Stimulated activated CD4-positive, alpha-beta T cell treated with anti-CD3 and anti-CD28 coated beads, Interleukin-1b, Interleukin-23, amount 100 ng/mL, for 48 hours (primary cell): Measurements from ENCODE around the gene IL16.
A peak's percentile ranks its signal among the peaks of the same experiment; 100 is the strongest.

Experiments
- DNase-seq: peaks from one replicate; pipeline ENCODE4 v3.0.0-alpha.2; 2020

IL16 gene

DNA sequence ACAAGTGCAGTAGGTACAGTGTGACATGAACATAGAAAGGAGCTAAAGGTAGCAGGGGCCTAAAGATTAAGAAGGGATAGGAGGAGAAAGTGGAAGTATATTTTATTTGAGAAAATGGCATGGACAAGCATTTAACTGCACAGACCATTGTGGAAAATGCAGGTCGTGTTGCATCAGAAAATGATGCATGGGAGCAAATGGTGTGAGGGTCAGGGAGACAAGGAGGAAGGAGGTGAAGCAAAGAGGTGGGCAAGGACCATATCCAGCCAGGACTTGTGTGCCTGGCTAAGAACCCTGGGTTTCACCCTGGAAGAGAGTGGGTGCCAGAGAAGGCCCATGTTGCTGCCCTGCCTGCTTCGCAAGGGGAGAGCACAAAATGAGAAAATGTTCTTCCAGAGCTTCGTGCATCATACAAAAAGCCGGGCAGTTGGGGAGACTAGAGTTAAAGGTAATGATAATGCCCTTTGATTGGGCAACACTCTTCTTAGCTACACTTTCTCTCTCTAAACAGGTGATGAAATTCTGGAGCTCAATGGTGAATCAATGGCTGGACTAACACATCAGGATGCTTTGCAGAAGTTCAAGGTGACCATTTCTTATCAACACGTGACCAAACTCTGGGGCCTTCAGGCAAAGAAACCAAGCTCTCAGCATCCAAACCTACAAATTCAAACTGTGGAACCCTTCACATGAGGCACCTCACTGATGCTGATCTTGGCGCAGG, 81.8 kb downstream of the IL16 start:
- DNase-seq = no peak

GRCh38 chr15:81279621-81280485, 83.2 kb downstream of the IL16 start:
- no peak for DNase-seq

DNA sequence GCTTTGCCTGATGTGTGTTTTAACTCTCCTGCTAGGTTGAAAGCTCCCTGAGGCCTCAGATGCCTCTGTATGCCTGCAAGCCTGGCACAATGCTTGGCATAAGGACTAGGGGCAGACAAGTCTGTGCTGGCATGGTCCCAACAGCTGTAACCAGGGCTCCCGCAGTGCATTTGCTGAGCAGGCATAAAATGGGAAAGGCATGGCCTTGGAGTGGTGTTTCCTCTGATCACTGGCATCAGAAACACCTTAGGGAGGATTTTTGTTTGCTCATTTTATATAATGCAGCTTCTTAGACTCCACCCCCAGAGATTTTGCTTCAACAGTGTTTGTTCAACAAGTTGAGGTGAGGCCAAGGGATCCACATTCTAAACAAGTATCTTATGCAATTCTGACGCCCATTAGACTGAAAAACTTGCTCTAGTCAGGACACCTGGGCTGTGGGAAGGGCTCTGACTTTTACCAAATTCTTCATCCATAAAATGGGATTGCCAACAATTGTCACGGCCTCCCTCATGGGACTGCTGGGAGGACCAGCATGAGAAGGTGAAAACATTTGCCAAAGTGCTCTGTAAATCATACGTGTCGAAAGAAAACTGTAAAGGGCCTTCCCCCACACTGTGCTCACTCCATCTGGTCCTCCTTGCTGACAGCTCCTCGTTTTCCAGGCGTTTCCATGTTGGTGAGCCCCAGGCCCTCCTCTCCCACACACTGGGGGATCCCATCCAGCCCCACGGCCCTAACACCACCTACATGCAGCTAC, 84.2 kb downstream of the IL16 start:
- DNase-seq = no peak

- no peak for DNase-seq
These were observed 84.7 kb downstream of the IL16 start for GRCh38 chr15:81281456-81281735.

GRCh38 chr15:81281766-81282605, 85.3 kb downstream of the IL16 start:
- DNase-seq = no peak

DNA sequence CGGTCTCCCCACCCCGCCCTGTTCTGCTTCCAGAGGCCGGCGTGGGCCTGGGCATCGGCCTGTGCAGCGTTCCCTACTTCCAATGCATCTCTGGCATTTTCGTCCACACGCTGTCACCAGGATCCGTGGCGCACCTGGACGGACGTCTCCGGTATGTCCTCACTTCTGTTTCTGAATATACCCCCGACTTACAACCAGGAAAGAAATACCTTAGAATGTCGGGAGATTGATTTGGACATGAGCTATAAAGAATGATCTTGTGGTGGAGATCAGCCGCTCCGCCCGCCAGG, 85.9 kb downstream of the IL16 start:
- DNase-seq = no peak

DNA sequence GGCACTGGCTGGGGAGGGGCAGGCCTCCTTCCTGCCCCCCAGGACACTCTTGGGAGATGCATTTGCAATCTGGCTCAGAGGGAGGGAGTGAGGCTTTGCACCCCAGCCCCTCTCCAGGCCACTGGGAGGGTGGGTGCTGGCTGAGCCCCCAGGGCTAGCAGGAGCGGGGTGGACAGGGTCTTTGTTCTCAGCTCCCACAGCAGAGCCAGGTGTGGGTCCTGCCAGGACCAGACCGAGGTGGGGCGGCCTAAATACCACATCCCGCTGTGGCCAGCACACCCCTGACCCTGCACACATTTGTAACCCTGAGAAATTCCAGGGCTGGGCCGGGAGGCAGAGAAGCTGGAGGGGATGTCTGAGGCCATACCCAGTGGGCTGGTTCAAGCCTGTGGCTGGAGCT, 86.2 kb downstream of the IL16 start:
- no peak for DNase-seq

GRCh38 chr15:81284256-81285031, 87.8 kb downstream of the IL16 start:
- DNase-seq = no peak

DNA sequence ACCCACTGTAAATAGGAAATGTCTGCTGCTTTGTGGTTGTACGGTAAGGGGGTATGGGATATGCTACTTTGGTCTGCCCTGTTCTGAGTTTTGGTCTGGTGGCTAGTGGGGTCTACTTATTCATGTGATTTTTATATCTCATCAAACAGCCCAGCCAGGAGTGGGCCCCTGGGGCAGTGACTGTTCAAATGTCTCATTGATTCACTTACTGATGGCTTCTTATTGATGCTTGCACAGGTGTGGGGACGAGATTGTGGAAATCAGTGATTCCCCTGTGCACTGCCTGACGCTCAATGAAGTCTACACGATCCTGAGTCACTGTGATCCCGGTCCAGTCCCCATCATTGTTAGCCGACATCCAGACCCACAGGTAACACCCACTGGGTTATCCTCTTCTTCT, 88.8 kb downstream of the IL16 start:
- no peak for DNase-seq

DNA sequence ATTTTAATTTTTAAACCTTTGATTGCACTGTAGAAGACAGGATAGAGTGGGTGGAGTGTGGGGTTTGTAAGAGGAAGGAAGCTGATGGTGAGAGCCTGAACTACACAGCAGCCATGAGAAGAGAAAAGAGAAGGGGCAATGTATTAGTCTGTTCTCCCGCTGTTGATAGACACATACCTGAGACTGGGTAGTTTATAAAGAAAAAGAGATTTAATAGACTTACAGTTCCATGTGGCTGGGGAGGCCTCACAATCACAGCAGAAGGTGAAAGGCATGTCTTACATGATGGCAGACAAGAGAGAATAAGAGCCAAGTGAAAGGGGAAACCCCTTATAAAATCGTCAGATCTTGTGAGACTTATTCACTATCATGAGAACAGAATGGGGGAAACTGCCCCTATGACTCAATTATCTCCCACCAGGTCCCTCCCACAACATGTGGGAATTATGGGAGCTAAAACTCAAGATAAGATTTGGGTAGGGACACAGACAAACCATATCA, 90.0 kb downstream of the IL16 start:
- no peak for DNase-seq

DNA sequence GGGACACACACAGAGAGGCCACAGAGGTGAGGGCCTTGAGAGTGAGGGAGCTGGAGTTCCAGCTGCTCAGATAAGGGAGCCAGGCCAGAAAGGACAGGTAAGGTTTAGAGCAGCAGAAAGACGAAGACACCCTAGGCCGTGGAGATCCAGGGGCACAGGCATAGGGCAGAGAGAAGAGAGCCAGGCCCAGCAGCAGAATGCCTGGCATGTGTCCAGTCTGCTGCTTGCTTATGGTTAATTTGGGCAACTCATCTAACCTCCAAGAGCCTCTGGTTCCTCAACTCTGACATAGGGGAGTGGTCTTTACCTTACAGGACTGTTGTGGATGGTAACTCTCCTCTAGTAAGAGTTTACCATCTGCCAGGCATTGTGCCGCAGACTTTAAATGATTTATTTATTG, 91.4 kb downstream of the IL16 start:
- DNase-seq = no peak

DNA sequence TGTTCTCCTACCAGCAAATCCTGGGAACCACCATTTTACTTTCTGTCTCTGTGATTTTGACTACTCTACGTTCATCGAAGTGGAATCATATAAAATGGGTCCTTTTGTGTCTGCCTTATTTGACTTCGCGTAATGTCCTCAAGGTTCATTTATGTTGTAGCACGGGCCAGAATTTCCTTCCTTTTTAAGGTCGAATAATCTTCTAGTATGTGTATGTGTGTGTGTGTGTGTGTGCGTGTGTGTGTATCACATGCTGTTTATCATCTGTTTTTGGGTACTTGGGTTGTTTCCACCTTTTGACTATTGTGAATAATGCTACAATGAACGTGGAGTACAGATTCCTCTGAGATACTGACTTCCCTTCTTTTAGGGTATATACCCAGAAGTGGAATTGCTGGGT, 91.9 kb downstream of the IL16 start:
- no peak for DNase-seq

- no peak for DNase-seq
These were observed 93.2 kb downstream of the IL16 start for GRCh38 chr15:81289910-81290309.

DNA sequence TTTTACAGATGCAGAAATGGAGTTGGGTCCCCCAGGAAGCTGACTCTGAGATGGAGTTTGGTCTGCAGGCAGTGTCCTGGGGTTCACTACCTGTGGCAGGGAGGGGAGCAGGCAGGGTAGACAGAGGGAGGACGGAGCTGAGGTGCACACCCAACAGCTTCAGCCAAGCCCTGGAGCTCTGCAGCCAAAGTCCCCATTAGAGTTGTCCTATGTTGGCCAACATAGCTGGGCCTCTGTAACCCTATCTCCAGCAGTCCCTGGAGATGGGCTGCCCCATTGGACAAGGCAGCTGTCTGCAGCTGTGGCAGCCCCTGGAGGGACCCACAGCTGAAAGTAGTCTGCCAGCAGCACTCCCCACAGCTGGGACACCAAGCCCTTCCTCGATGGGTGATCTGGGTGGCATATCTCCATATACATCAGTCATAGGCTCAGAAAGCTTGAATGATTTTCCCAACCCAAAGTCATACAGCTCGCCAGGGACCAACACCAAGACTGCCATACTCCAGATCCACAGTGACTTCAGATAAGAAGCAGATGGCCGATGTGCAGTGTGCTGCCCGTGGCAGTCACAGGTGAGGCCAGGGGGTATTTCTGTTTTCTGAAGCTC, 95.3 kb downstream of the IL16 start:
- DNase-seq = no peak

GRCh38 chr15:81292523-81293001, 95.9 kb downstream of the IL16 start:
- peak; percentile 51 for DNase-seq

DNA sequence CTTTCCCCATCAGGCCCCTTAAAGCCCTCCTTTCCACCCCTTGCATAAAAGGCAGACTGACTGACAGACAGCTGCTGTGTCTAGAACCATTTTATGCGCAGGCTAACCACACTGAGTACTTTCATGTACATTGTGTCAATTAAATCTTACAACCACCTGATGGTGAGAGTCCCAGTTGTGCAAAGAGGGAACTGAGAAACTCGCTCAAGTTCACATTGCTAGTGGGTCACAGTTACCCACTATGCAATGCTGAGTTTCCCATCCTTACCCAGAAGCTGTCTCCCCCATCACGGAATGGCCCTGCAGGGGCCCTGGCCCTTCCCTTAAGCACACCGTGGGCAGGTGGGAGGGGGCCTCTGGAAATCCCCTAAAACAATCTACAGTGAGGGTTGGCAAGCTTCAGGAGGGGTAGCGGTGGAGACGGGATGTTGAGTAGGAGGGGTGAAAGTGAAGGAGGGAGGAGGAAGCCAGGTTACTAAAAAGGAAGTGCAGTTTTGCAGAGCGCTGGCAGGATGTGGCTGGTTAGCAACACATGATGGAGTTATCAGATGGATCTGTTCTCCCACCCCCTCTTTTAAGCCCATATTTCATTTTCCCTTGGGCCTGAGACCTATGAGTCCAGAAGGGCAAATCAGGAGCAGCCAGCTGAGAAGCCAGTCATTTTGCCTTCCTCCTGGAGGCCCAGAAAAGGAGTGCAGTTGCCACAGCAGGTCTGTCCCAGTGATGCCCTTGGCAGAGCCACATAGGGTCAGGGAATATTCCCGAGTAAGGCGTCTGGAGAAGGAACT, 97.2 kb downstream of the IL16 start:
- DNase-seq = peak; percentile 79

- DNase-seq = no peak
These were observed 97.8 kb downstream of the IL16 start for GRCh38 chr15:81294516-81294880.

DNA sequence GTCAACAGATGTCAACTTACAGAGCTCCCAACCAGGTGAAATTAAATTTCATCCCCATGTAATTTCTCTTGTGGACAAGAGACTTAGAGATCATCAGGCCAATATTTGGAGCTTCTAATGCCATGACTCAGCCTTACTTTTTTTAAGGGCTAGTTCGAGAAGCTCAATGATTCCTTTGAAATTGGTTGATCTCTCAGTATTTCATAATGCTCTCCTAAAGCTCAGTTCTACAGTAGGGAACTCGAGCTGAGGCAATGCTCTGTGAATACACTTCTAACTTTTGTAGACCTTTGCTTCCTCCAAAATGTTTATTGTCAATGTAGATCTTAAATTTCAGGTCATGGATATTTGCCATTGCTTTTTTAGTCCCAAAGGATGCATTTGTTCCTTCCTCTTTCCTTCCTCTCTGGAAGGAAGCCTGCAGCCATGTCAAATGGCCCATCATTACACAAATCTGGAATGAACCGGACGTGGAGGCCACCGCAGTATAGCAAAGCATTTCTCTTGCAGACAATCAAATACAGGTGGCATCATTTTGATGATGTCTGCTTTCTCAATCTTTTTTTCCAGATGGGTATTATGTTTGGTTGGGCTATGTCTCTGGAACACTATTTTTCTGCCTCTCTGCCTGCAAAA, 98.9 kb downstream of the IL16 start:
- DNase-seq = no peak

- no peak for DNase-seq
These were observed 99.5 kb downstream of the IL16 start for GRCh38 chr15:81296186-81296585.

DNA sequence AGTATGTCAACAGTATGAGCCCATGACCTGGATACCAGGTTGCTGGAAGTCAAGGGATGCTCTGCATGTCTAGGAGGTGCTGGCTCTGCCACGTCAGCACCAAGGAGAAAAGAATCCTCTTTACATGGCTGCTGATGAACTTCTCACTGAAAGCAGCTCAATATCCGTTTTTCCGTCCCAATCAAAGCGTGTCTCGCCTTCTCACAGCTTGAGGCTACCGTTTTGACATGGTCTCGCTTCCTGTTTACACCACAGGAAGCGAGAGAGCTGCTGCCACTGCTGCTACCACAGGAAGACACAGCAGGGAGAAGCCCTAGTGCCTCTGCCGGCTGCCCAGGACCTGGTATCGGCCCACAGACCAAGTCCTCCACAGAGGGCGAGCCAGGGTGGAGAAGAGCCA, 100.0 kb downstream of the IL16 start:
- peak; percentile 79 for DNase-seq
